HepG2 (cell line): ENCODE measurements around the gene CGREF1. TPM values are rescaled to one million over a fixed set of nuclear protein-coding genes. Genes with fewer than 3 reads are reported as not detected.
A peak's percentile ranks its signal among the peaks of the same experiment; 100 is the strongest.

Source experiments
- ATAD3A ChIP-seq: sonication (generic); formaldehyde crosslinking; IDR thresholded peaks from 2 replicates; pipeline ENCODE4 v1.4.0; 2020; ENCODE audit warnings: missing genetic modification reagents
- DNMT1 ChIP-seq: sonication (generic); formaldehyde crosslinking; IDR thresholded peaks from 2 replicates; pipeline ENCODE4 v1.5.1; 2020; ENCODE audit warnings: mild to moderate bottlenecking, missing genetic modification reagents
- GABPA ChIP-seq, 2 experiments: IDR thresholded peaks; 2 replicates each; pipeline ENCODE4 v1.6.1; 2011 to 2016; ENCODE audit warnings: low read depth in 2 of 2, low read length in 1 of 2, missing biosample characterization in 1 of 2, missing genetic modification characterization in 1 of 2
- GLI4 ChIP-seq: sonication (generic); formaldehyde crosslinking; IDR thresholded peaks from 2 replicates; pipeline ENCODE4 v1.5.1; 2020; ENCODE audit warnings: missing genetic modification reagents, mild to moderate bottlenecking, moderate library complexity, borderline replicate concordance
- HNRNPL ChIP-seq: fragments of 200-400 bp; formaldehyde crosslinking; IDR thresholded peaks from 2 replicates; pipeline ENCODE4 v1.6.1; 2017; ENCODE audit warnings: mild to moderate bottlenecking, low read depth, low read length
- ISX ChIP-seq: sonication (generic); formaldehyde crosslinking; conservative IDR thresholded peaks from 2 replicates; pipeline ENCODE4 v1.5.0; 2020; ENCODE audit warnings: missing genetic modification reagents
- KDM4B ChIP-seq: sonication (generic); formaldehyde crosslinking; IDR thresholded peaks from 2 replicates; pipeline ENCODE4 v1.4.0; 2020; ENCODE audit warnings: missing genetic modification reagents
- MBD4 ChIP-seq: IDR thresholded peaks from 2 replicates; pipeline ENCODE4 v1.6.1; 2012; ENCODE audit warnings: low read length, inconsistent platforms, borderline replicate concordance
- MEIS1 ChIP-seq: sonication (generic); formaldehyde crosslinking; IDR thresholded peaks from 2 replicates; pipeline ENCODE4 v1.9.0; 2021; ENCODE audit warnings: mild to moderate bottlenecking, missing genetic modification reagents, moderate library complexity, borderline replicate concordance
- MTA1 ChIP-seq: sonication (generic); formaldehyde crosslinking; IDR thresholded peaks from 2 replicates; pipeline ENCODE4 v1.4.0; 2020; ENCODE audit warnings: missing genetic modification reagents, mild to moderate bottlenecking, borderline replicate concordance
- MYNN ChIP-seq: sonication (generic); formaldehyde crosslinking; IDR thresholded peaks from 2 replicates; pipeline ENCODE4 v1.4.0; 2020; ENCODE audit warnings: mild to moderate bottlenecking, low read depth, missing genetic modification reagents
- RELA ChIP-seq: sonication (generic); formaldehyde crosslinking; IDR thresholded peaks from 2 replicates; pipeline ENCODE4 v1.4.0; 2020; ENCODE audit warnings: missing genetic modification reagents
- REXO4 ChIP-seq: sonication (generic); formaldehyde crosslinking; IDR thresholded peaks from 2 replicates; pipeline ENCODE4 v1.8.0; 2022; ENCODE audit warnings: missing genetic modification reagents, mild to moderate bottlenecking, borderline replicate concordance
- SAP130 ChIP-seq: IDR thresholded peaks from 2 replicates; pipeline ENCODE4 v1.6.1; 2016; ENCODE audit warnings: low read depth
- SP5 ChIP-seq: IDR thresholded peaks from 2 replicates; pipeline ENCODE4 v1.6.1; 2016; ENCODE audit warnings: low read depth, borderline replicate concordance
- ZFP1 ChIP-seq: IDR thresholded peaks from 2 replicates; pipeline ENCODE4 v1.6.1; 2016
- ZFP36L1 ChIP-seq: sonication (generic); formaldehyde crosslinking; IDR thresholded peaks from 2 replicates; pipeline ENCODE4 v1.8.0; 2022; ENCODE audit warnings: mild to moderate bottlenecking, missing genetic modification reagents, moderate library complexity
- ZFX ChIP-seq: sonication (generic); formaldehyde crosslinking; IDR thresholded peaks from 2 replicates; pipeline ENCODE4 v1.4.0; 2020; ENCODE audit warnings: mild to moderate bottlenecking, low read depth, missing genetic modification reagents, moderate library complexity
- ZMAT5 ChIP-seq: sonication (generic); formaldehyde crosslinking; IDR thresholded peaks from 2 replicates; pipeline ENCODE4 v1.5.0; 2020; ENCODE audit warnings: mild to moderate bottlenecking, low read depth, missing genetic modification reagents, borderline replicate concordance
- ZNF232 ChIP-seq: sonication (generic); formaldehyde crosslinking; IDR thresholded peaks from 2 replicates; pipeline ENCODE4 v1.4.0; 2020; ENCODE audit warnings: missing genetic modification reagents, borderline replicate concordance
- ZNF263 ChIP-seq: sonication (generic); formaldehyde crosslinking; IDR thresholded peaks from 2 replicates; pipeline ENCODE4 v1.4.0; 2020; ENCODE audit warnings: missing genetic modification reagents
- ZNF30 ChIP-seq: sonication (generic); formaldehyde crosslinking; IDR thresholded peaks from 2 replicates; pipeline ENCODE4 v1.5.0; 2020; ENCODE audit warnings: mild to moderate bottlenecking, missing genetic modification reagents
- ZNF446 ChIP-seq: sonication (generic); formaldehyde crosslinking; IDR thresholded peaks from 2 replicates; pipeline ENCODE4 v1.5.0; 2020; ENCODE audit warnings: mild to moderate bottlenecking, missing genetic modification reagents
- ZNF572 ChIP-seq: sonication (generic); formaldehyde crosslinking; IDR thresholded peaks from 2 replicates; pipeline ENCODE4 v1.5.1; 2020; ENCODE audit warnings: mild to moderate bottlenecking, missing genetic modification reagents
- ZSCAN20 ChIP-seq: sonication (generic); formaldehyde crosslinking; IDR thresholded peaks from 2 replicates; pipeline ENCODE4 v1.4.0; 2020; ENCODE audit warnings: missing genetic modification reagents, mild to moderate bottlenecking, borderline replicate concordance
- polyA plus RNA-seq, 8 experiments: library from polyadenylated mRNA; depleted of rRNA in 3 of 8; stranded (reverse) in 7 of 8; unstranded in 1 of 8; fragments of >200 nt; fragmentation: Illumina TruSeq in 4 of 8; extraction: Trizol in 4 of 8; gene quantifications; 2 replicates each; pipeline versions ENCODE4 v1.2.1 to v1.2.3, GENCODE V29; 2011 to 2016; ENCODE audit warnings: low read depth in 4 of 8, missing spikeins in 1 of 8, mixed read lengths in 1 of 8; ENCODE audit not compliant: insufficient read depth in 1 of 8
- total RNA-seq, 5 experiments: library from RNA; depleted of rRNA; stranded (reverse); fragments of >200 nt; fragmentation: Illumina TruSeq; extraction: Trizol; gene quantifications; 2 replicates each; pipeline ENCODE4 v1.2.3, GENCODE V29; 2016; ENCODE audit warnings: low read depth in 1 of 5
- TF ChIP-seq, protein P1 (sequence below): sonication (generic); formaldehyde crosslinking; IDR thresholded peaks from 2 replicates; pipeline ENCODE4 v1.5.0; 2020; ENCODE audit warnings: mild to moderate bottlenecking, missing genetic modification reagents
- TF ChIP-seq, protein P2 (sequence below), 2 experiments: fragments of 450-650 bp in 1 of 2; sonication (generic) in 1 of 2; formaldehyde crosslinking; IDR thresholded peaks; 2 replicates each; pipeline versions ENCODE4 v1.5.0 to v1.8.0; 2020 to 2022; ENCODE audit warnings: mild to moderate bottlenecking in 1 of 2, missing genetic modification reagents in 1 of 2
- TF ChIP-seq, protein P3 (sequence below): sonication (generic); formaldehyde crosslinking; IDR thresholded peaks from 2 replicates; pipeline ENCODE4 v1.4.0; 2020; ENCODE audit warnings: mild to moderate bottlenecking, missing genetic modification reagents

The CGREF1 gene
- total and polyA plus RNA-seq, 2 of the 13 experiments (the other 11 are each of a cell fraction or from before 2014, with no cell fraction given) = 13.9 to 23.4 TPM

GRCh38 chr2:27118525-27119329 is at the start of gene CGREF1 (continued):
- TF ChIP-seq GABPA (IDR thresholded peaks at IDR 0.05; ENCODE audit: low read depth, low read length) (no peak), GABPA (CRISPR knock-in tag; IDR thresholded peaks at IDR 0.05; ENCODE audit: low read depth) (no peak), ZFP1 (CRISPR knock-in tag) (no peak), RELA (CRISPR knock-in tag) (no peak), MBD4 (no peak), ZMAT5 (CRISPR knock-in tag) (no peak), KDM4B (CRISPR knock-in tag) (no peak), REXO4 (CRISPR knock-in tag) (no peak; the same call in 1 of the 2 replicates), HNRNPL (no peak), SAP130 (CRISPR knock-in tag) (0 out of 2 replicates have a peak, but pooled peaks have one; percentile 14), MTA1 (CRISPR knock-in tag) (peak; percentile 56; the same call in 1 of the 2 replicates), ISX (CRISPR knock-in tag) (no peak), ZNF232 (no peak), ZFP36L1 (CRISPR knock-in tag) (no peak), ZSCAN20 (no peak), GLI4 (CRISPR knock-in tag) (no peak), ZNF30 (CRISPR knock-in tag) (no peak), DNMT1 (CRISPR knock-in tag) (peak; percentile 82), ATAD3A (CRISPR knock-in tag) (no peak), ZFX (CRISPR knock-in tag) (no peak; the same call in 1 of the 2 replicates), MYNN (no peak), SP5 (CRISPR knock-in tag) (no peak), ZNF572 (CRISPR knock-in tag) (no peak), ZNF446 (CRISPR knock-in tag) (peak; percentile 18; the same call in 1 of the 2 replicates), MEIS1 (CRISPR knock-in tag) (no peak), ZNF263 (CRISPR knock-in tag) (no peak)
- TF ChIP-seq, protein P1, sequence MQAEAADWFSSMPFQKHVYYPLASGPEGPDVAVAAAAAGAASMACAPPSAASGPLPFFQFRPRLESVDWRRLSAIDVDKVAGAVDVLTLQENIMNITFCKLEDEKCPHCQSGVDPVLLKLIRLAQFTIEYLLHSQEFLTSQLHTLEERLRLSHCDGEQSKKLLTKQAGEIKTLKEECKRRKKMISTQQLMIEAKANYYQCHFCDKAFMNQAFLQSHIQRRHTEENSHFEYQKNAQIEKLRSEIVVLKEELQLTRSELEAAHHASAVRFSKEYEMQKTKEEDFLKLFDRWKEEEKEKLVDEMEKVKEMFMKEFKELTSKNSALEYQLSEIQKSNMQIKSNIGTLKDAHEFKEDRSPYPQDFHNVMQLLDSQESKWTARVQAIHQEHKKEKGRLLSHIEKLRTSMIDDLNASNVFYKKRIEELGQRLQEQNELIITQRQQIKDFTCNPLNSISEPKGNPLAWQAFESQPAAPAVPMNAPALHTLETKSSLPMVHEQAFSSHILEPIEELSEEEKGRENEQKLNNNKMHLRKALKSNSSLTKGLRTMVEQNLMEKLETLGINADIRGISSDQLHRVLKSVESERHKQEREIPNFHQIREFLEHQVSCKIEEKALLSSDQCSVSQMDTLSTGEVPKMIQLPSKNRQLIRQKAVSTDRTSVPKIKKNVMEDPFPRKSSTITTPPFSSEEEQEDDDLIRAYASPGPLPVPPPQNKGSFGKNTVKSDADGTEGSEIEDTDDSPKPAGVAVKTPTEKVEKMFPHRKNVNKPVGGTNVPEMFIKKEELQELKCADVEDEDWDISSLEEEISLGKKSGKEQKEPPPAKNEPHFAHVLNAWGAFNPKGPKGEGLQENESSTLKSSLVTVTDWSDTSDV (CRISPR knock-in tag) = no peak
- TF ChIP-seq, protein P2, sequence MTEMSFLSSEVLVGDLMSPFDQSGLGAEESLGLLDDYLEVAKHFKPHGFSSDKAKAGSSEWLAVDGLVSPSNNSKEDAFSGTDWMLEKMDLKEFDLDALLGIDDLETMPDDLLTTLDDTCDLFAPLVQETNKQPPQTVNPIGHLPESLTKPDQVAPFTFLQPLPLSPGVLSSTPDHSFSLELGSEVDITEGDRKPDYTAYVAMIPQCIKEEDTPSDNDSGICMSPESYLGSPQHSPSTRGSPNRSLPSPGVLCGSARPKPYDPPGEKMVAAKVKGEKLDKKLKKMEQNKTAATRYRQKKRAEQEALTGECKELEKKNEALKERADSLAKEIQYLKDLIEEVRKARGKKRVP (CRISPR knock-in tag; IDR thresholded peaks at IDR 0.05) = no peak
- TF ChIP-seq, protein P3, sequence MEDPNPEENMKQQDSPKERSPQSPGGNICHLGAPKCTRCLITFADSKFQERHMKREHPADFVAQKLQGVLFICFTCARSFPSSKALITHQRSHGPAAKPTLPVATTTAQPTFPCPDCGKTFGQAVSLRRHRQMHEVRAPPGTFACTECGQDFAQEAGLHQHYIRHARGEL (CRISPR knock-in tag) = no peak
